ENCODE measurements around the gene TTC32. TPM values are rescaled to one million over a fixed set of nuclear protein-coding genes. Genes with fewer than 3 reads are reported as not detected.

Gene TTC32
- total and polyA plus RNA-seq, 2 experiments from 2014 or later: 4.6 to 17.0 TPM

- Histone ChIP-seq H3K4me3 (no peak overlapping the region), H3K9me2 (ENCODE audit: insufficient read depth) (no peaks in the 10 kb centered on the region), H3K36me3 (ENCODE audit: insufficient read depth) (no peaks in the 10 kb centered on the region; the same call in 1 of the 2 replicates), H2AFZ (no peak overlapping the region), H4K20me1 (replicated peaks; ENCODE audit: insufficient read depth) (no peaks in the 10 kb centered on the region; the same call in 1 of the 2 replicates), H3K79me2 (replicated peaks; ENCODE audit: insufficient read depth) (no peaks in the 10 kb centered on the region), H3F3A (replicated peaks; ENCODE audit: low read depth) (no peaks in the 10 kb centered on the region), H3K27me3 (ENCODE audit: insufficient read depth) (no peaks in the 10 kb centered on the region), H3K4me1 (ENCODE audit: insufficient read depth) (peaks cover 29% of the 10 kb centered on the region), H3K4me2 (no peak overlapping the region), H3K27ac (ENCODE audit: low read depth) (no peak overlapping the region)
- DNase-seq (ENCODE audit: low spot score) (no peak), ATAC-seq (no peak)
- Mint-ChIP-seq H3K27me3 (ENCODE audit: insufficient read depth, low read depth, poor library complexity) (no peaks in the 10 kb centered on the region), H3K36me3 (ENCODE audit: low read depth) (peaks cover 6% of the 10 kb centered on the region; the same call in 1 of the 3 replicates), H3K27ac (no peak overlapping the region), H3K9me3 (no peaks in the 10 kb centered on the region), H3K4me3 (no peak overlapping the region), H3K4me1 (peaks cover 29% of the 10 kb centered on the region)
- TF ChIP-seq EZH2phosphoT487 (IDR thresholded peaks at IDR 0.05; ENCODE audit: unreplicated experiment): no peak
- no peak for TF ChIP-seq POLR2AphosphoS5 (IDR thresholded peaks at IDR 0.05; ENCODE audit: low read depth)
- TF ChIP-seq CREB1 (CRISPR knock-in tag; IDR thresholded peaks at IDR 0.05; ENCODE audit: low read depth): no peak
- no peak for TF ChIP-seq ZNF331 (CRISPR knock-in tag; IDR thresholded peaks at IDR 0.05; ENCODE audit: low read depth)
- TF ChIP-seq CTCF (conservative IDR thresholded peaks at IDR 0.05; ENCODE audit: low read depth in 2 of 2): no peak
- TF ChIP-seq, protein P1, sequence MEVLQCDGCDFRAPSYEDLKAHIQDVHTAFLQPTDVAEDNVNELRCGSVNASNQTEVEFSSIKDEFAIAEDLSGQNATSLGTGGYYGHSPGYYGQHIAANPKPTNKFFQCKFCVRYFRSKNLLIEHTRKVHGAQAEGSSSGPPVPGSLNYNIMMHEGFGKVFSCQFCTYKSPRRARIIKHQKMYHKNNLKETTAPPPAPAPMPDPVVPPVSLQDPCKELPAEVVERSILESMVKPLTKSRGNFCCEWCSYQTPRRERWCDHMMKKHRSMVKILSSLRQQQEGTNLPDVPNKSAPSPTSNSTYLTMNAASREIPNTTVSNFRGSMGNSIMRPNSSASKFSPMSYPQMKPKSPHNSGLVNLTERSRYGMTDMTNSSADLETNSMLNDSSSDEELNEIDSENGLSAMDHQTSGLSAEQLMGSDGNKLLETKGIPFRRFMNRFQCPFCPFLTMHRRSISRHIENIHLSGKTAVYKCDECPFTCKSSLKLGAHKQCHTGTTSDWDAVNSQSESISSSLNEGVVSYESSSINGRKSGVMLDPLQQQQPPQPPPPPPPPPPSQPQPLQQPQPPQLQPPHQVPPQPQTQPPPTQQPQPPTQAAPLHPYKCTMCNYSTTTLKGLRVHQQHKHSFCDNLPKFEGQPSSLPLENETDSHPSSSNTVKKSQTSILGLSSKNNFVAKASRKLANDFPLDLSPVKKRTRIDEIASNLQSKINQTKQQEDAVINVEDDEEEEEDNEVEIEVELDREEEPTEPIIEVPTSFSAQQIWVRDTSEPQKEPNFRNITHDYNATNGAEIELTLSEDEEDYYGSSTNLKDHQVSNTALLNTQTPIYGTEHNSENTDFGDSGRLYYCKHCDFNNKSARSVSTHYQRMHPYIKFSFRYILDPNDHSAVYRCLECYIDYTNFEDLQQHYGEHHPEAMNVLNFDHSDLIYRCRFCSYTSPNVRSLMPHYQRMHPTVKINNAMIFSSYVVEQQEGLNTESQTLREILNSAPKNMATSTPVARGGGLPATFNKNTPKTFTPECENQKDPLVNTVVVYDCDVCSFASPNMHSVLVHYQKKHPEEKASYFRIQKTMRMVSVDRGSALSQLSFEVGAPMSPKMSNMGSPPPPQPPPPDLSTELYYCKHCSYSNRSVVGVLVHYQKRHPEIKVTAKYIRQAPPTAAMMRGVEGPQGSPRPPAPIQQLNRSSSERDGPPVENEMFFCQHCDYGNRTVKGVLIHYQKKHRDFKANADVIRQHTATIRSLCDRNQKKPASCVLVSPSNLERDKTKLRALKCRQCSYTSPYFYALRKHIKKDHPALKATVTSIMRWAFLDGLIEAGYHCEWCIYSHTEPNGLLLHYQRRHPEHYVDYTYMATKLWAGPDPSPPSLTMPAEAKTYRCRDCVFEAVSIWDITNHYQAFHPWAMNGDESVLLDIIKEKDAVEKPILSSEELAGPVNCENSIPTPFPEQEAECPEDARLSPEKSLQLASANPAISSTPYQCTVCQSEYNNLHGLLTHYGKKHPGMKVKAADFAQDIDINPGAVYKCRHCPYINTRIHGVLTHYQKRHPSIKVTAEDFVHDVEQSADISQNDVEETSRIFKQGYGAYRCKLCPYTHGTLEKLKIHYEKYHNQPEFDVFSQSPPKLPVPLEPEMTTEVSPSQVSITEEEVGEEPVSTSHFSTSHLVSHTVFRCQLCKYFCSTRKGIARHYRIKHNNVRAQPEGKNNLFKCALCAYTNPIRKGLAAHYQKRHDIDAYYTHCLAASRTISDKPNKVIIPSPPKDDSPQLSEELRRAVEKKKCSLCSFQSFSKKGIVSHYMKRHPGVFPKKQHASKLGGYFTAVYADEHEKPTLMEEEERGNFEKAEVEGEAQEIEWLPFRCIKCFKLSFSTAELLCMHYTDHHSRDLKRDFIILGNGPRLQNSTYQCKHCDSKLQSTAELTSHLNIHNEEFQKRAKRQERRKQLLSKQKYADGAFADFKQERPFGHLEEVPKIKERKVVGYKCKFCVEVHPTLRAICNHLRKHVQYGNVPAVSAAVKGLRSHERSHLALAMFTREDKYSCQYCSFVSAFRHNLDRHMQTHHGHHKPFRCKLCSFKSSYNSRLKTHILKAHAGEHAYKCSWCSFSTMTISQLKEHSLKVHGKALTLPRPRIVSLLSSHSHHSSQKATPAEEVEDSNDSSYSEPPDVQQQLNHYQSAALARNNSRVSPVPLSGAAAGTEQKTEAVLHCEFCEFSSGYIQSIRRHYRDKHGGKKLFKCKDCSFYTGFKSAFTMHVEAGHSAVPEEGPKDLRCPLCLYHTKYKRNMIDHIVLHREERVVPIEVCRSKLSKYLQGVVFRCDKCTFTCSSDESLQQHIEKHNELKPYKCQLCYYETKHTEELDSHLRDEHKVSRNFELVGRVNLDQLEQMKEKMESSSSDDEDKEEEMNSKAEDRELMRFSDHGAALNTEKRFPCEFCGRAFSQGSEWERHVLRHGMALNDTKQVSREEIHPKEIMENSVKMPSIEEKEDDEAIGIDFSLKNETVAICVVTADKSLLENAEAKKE (CRISPR knock-in tag; IDR thresholded peaks at IDR 0.05): no peak
- no peak for TF ChIP-seq REST (IDR thresholded peaks at IDR 0.05; ENCODE audit: unreplicated experiment)
- no peak for TF ChIP-seq JUNB (IDR thresholded peaks at IDR 0.05; ENCODE audit: unreplicated experiment)
- TF ChIP-seq NANOG (IDR thresholded peaks at IDR 0.05; ENCODE audit: borderline replicate concordance): no peak
- no peak for TF ChIP-seq EZH2 (IDR thresholded peaks at IDR 0.05; ENCODE audit: low read depth, unreplicated experiment)
- TF ChIP-seq ZNF114 (CRISPR knock-in tag; IDR thresholded peaks at IDR 0.05): no peak
- TF ChIP-seq ETS1 (IDR thresholded peaks at IDR 0.05): no peak
- no peak for TF ChIP-seq STAT1 (IDR thresholded peaks at IDR 0.05; ENCODE audit: unreplicated experiment)
These were observed 41.4 kb upstream of the TTC32 start for GRCh38 chr2:19943189-19943588.
